Measurements from ENCODE around the gene FGF14.

- TF ChIP-seq CTCF (IDR thresholded peaks at IDR 0.05; ENCODE audit: low read depth, low read length, poor library complexity, severe bottlenecking) (no peak), EZH2phosphoT487 (IDR thresholded peaks at IDR 0.05; ENCODE audit: borderline replicate concordance, low read length) (no peak)
Measured at GRCh38 chr13:102195566-102196462, 206.0 kb downstream of the FGF14 start.

Measured in DOHH2 (cell line).